HepG2 (cell line): ENCODE data around the gene DEPDC5. TPM values are rescaled to one million over a fixed set of nuclear protein-coding genes. Genes with fewer than 3 reads are reported as not detected.

Experiments
- AKAP8 ChIP-seq: sonication (generic); formaldehyde crosslinking; IDR thresholded peaks from 2 replicates; pipeline ENCODE4 v1.5.1; 2020; ENCODE audit warnings: mild to moderate bottlenecking, missing genetic modification reagents
- CBX2 ChIP-seq, 2 experiments: fragments of 200-600 bp in 1 of 2; sonication (generic); formaldehyde crosslinking in 1 of 2; IDR thresholded peaks; 2 replicates each; pipeline versions ENCODE4 v1.7.0 to v1.8.1; 2018 to 2022; ENCODE audit warnings: low read depth in 2 of 2, low read length in 1 of 2, mild to moderate bottlenecking in 1 of 2, missing genetic modification reagents in 1 of 2
- HINFP ChIP-seq: sonication (generic); formaldehyde crosslinking; IDR thresholded peaks from 2 replicates; pipeline ENCODE4 v1.4.0; 2020; ENCODE audit warnings: low read depth, mild to moderate bottlenecking, missing genetic modification reagents
- HMGXB3 ChIP-seq: sonication (generic); formaldehyde crosslinking; IDR thresholded peaks from 2 replicates; pipeline ENCODE4 v1.4.0; 2020; ENCODE audit warnings: missing genetic modification reagents, borderline replicate concordance
- MTERF4 ChIP-seq: sonication (generic); formaldehyde crosslinking; IDR thresholded peaks from 2 replicates; pipeline ENCODE4 v1.8.0; 2023; ENCODE audit warnings: mild to moderate bottlenecking, missing genetic modification reagents
- ZBTB42 ChIP-seq: sonication (generic); formaldehyde crosslinking; IDR thresholded peaks from 2 replicates; pipeline ENCODE4 v1.5.0; 2020; ENCODE audit warnings: mild to moderate bottlenecking, missing genetic modification reagents
- ZFP41 ChIP-seq: sonication (generic); formaldehyde crosslinking; IDR thresholded peaks from 2 replicates; pipeline ENCODE4 v1.4.0; 2020; ENCODE audit warnings: mild to moderate bottlenecking, missing genetic modification reagents, borderline replicate concordance
- ZNF260 ChIP-seq: sonication (generic); formaldehyde crosslinking; IDR thresholded peaks from 2 replicates; pipeline ENCODE4 v1.4.0; 2020; ENCODE audit warnings: missing genetic modification reagents, low read depth, mild to moderate bottlenecking, borderline replicate concordance
- ZNF318 ChIP-seq: sonication (generic); formaldehyde crosslinking; IDR thresholded peaks from 2 replicates; pipeline ENCODE4 v1.4.0; 2020; ENCODE audit warnings: mild to moderate bottlenecking, missing genetic modification reagents
- ZNF576 ChIP-seq: sonication (generic); formaldehyde crosslinking; IDR thresholded peaks from 2 replicates; pipeline ENCODE4 v1.4.0; 2020; ENCODE audit warnings: mild to moderate bottlenecking, missing genetic modification reagents
- ZSCAN22 ChIP-seq: sonication (generic); formaldehyde crosslinking; IDR thresholded peaks from 2 replicates; pipeline ENCODE4 v1.4.0; 2020; ENCODE audit warnings: mild to moderate bottlenecking, missing genetic modification reagents
- polyA plus RNA-seq, 8 experiments: library from polyadenylated mRNA; depleted of rRNA in 3 of 8; stranded (reverse) in 7 of 8; unstranded in 1 of 8; fragments of >200 nt; fragmentation: Illumina TruSeq in 4 of 8; extraction: Trizol in 4 of 8; gene quantifications; 2 replicates each; pipeline versions ENCODE4 v1.2.1 to v1.2.3, GENCODE V29; 2011 to 2016; ENCODE audit warnings: low read depth in 4 of 8, missing spikeins in 1 of 8, mixed read lengths in 1 of 8; ENCODE audit not compliant: insufficient read depth in 1 of 8
- total RNA-seq, 5 experiments: library from RNA; depleted of rRNA; stranded (reverse); fragments of >200 nt; fragmentation: Illumina TruSeq; extraction: Trizol; gene quantifications; 2 replicates each; pipeline ENCODE4 v1.2.3, GENCODE V29; 2016; ENCODE audit warnings: low read depth in 1 of 5

Gene DEPDC5
- total and polyA plus RNA-seq, 2 of the 13 experiments (the other 11 are each of a cell fraction or from before 2014, with no cell fraction given), result 9.8 to 12.4 TPM

GRCh38 chr22:31749636-31750364 lies 4.0 kb upstream of the DEPDC5 start, which contains the start of gene PRR14L (continued):
- no peak for TF ChIP-seq ZNF318
- TF ChIP-seq HMGXB3, result peak; percentile 59; the same call in 1 of the 2 replicates
- no peak for TF ChIP-seq ZNF576
- no peak for TF ChIP-seq CBX2 (IDR thresholded peaks at IDR 0.05; ENCODE audit: low read depth, low read length)
- no peak for TF ChIP-seq CBX2 (CRISPR knock-in tag; IDR thresholded peaks at IDR 0.05; ENCODE audit: low read depth)
- TF ChIP-seq ZSCAN22 (CRISPR knock-in tag), result no peak
- TF ChIP-seq MTERF4 (CRISPR knock-in tag), result no peak; the same call in 1 of the 2 replicates
- peak; percentile 63; the same call in 1 of the 2 replicates for TF ChIP-seq HINFP (CRISPR knock-in tag)
- TF ChIP-seq AKAP8 (CRISPR knock-in tag), result peak; percentile 89; the same call in 1 of the 2 replicates
- no peak for TF ChIP-seq ZNF260
- TF ChIP-seq ZFP41 (CRISPR knock-in tag), result no peak
- no peak for TF ChIP-seq ZBTB42 (CRISPR knock-in tag)
